Vagina (tissue), 2 donors: ENCODE data around the gene OGDH. TPM values are rescaled to one million over a fixed set of nuclear protein-coding genes. Genes with fewer than 3 reads are reported as not detected.

Experiments used
- DNase-seq, 2 donors: peaks; one replicate each; pipeline ENCODE4 v3.0.0-alpha.2; 2017; ENCODE audit errors: extremely low spot score in 2 of 2
- H3K27ac ChIP-seq: fragments of 200-600 bp; sonication (generic); one replicate; pipeline ENCODE4 v1.5.1; 2019
- H3K27me3 ChIP-seq: fragments of 200-600 bp; sonication (generic); one replicate; pipeline ENCODE4 v1.5.1; 2019
- H3K36me3 ChIP-seq, 2 donors: fragments of 200-600 bp; sonication (generic); one replicate each; pipeline ENCODE4 v1.5.1; 2017 to 2019
- H3K4me1 ChIP-seq: fragments of 200-600 bp; sonication (generic); one replicate; pipeline ENCODE4 v1.5.1; 2019
- H3K4me3 ChIP-seq, 2 donors: fragments of 200-600 bp; sonication (generic); 1 replicate in 1 of 2; 2 replicates in 1 of 2; pipeline ENCODE4 v1.5.1; 2016 to 2019
- H3K9me3 ChIP-seq: fragments of 200-600 bp; sonication (generic); one replicate; pipeline ENCODE4 v1.5.1; 2019
- CTCF ChIP-seq, 3 experiments: fragments of 450-650 bp in 2 of 3; fragments of 200-600 bp in 1 of 3; sonication (generic) in 1 of 3; IDR thresholded peaks; one replicate each; pipeline ENCODE4 v1.5.1; 2017 to 2019; ENCODE audit warnings: antibody characterized with exemption in 3 of 3, mild to moderate bottlenecking in 2 of 3, moderate library complexity in 2 of 3
- POLR2A ChIP-seq, 2 donors: fragments of 450-650 bp; IDR thresholded peaks; one replicate each; pipeline ENCODE4 v1.6.1; 2017; ENCODE audit warnings: antibody characterized with exemption in 2 of 2, mild to moderate bottlenecking in 2 of 2, moderate library complexity in 2 of 2
- POLR2AphosphoS5 ChIP-seq, 2 donors: sonication (generic); formaldehyde crosslinking; IDR thresholded peaks; one replicate each; pipeline ENCODE4 v1.9.0; 2017; ENCODE audit warnings: antibody characterized with exemption in 2 of 2, mild to moderate bottlenecking in 2 of 2, low read depth in 1 of 2; ENCODE audit not compliant: insufficient read depth in 1 of 2
- intact Hi-C: fragments of 100-400 bp; cut with DNase I; formaldehyde crosslinking; loops from one replicate; pipeline ENCODE4 v1.15.1; 2023
- total RNA-seq: library from RNA; depleted of rRNA; stranded (reverse); fragments of >200 nt; gene quantifications from one replicate; pipeline ENCODE4 v1.2.3, GENCODE V29; 2016

Gene OGDH
- total RNA-seq, 1 donor from 2014 or later, result 80.0 TPM

GRCh38 chr7:44634187-44634838 is 27.9 kb downstream of the OGDH start:
- Histone ChIP-seq H3K4me1 (peaks cover 82% of the 10 kb centered on the region), H3K27me3 (no peaks in the 10 kb centered on the region), H3K27ac (peak overlapping the region; percentile 69), H3K4me3 (no peak overlapping the region), H3K36me3 (peaks cover 0 to 8% of the 10 kb centered on the region in 2 donors), H3K9me3 (no peaks in the 10 kb centered on the region)
- TF ChIP-seq POLR2AphosphoS5 (IDR thresholded peaks at IDR 0.05; ENCODE audit: insufficient read depth in 1 of 2, low read depth in 1 of 2) (no peak), CTCF (IDR thresholded peaks at IDR 0.05) (no peak), POLR2A (IDR thresholded peaks at IDR 0.05) (no peak)
- intact Hi-C loops, result no loop called here
- no peak for DNase-seq

GRCh38 chr7:44634839-44635591 is 28.6 kb downstream of the OGDH start:
- DNase-seq, result no peak
- Histone ChIP-seq H3K36me3 (peaks cover 0 to 7% of the 10 kb centered on the region in 2 donors), H3K27ac (peak overlapping the region; percentile 69), H3K9me3 (no peaks in the 10 kb centered on the region), H3K4me1 (peaks cover 89% of the 10 kb centered on the region), H3K4me3 (no peak overlapping the region), H3K27me3 (no peaks in the 10 kb centered on the region)
- intact Hi-C loops, result no loop called here
- TF ChIP-seq POLR2A (IDR thresholded peaks at IDR 0.05) (no peak), POLR2AphosphoS5 (IDR thresholded peaks at IDR 0.05; ENCODE audit: insufficient read depth in 1 of 2, low read depth in 1 of 2) (no peak), CTCF (IDR thresholded peaks at IDR 0.05) (no peak)

- Histone ChIP-seq H3K36me3 (peaks cover 0 to 3% of the 10 kb centered on the region in 2 donors), H3K4me1 (peaks cover 91% of the 10 kb centered on the region), H3K27me3 (no peaks in the 10 kb centered on the region), H3K9me3 (no peaks in the 10 kb centered on the region), H3K4me3 (no peak overlapping the region), H3K27ac (no peak overlapping the region)
- DNase-seq, result no peak
- TF ChIP-seq POLR2A (IDR thresholded peaks at IDR 0.05) (no peak), POLR2AphosphoS5 (IDR thresholded peaks at IDR 0.05; ENCODE audit: insufficient read depth in 1 of 2, low read depth in 1 of 2) (no peak), CTCF (IDR thresholded peaks at IDR 0.05) (no peak)
- intact Hi-C loops, result no loop called here
Measured at GRCh38 chr7:44636041-44636584, 29.7 kb downstream of the OGDH start.

- Histone ChIP-seq H3K27me3 (no peaks in the 10 kb centered on the region), H3K9me3 (no peaks in the 10 kb centered on the region), H3K4me3 (no peak overlapping the region), H3K4me1 (peaks cover 85% of the 10 kb centered on the region), H3K27ac (no peak overlapping the region), H3K36me3 (no peaks in the 10 kb centered on the region)
- TF ChIP-seq POLR2AphosphoS5 (IDR thresholded peaks at IDR 0.05; ENCODE audit: insufficient read depth in 1 of 2, low read depth in 1 of 2), result no peak
- no peak for TF ChIP-seq CTCF (IDR thresholded peaks at IDR 0.05)
- no peak for TF ChIP-seq POLR2A (IDR thresholded peaks at IDR 0.05)
- intact Hi-C loops, result no loop called here
- DNase-seq, result no peak
Measured at GRCh38 chr7:44636926-44637325, 30.5 kb downstream of the OGDH start.
